ENCODE measurements around the gene GTF2H1.

GTF2H1 gene

GRCh38 chr11:18324381-18324780, 2.0 kb downstream of the GTF2H1 start:
- DNase-seq (ENCODE audit: low read depth), result no peak
- H3K4me3 ChIP-seq (ENCODE audit: control insufficient read depth, low read depth, low read length), result no peak overlapping the region
- TF ChIP-seq, protein P1, sequence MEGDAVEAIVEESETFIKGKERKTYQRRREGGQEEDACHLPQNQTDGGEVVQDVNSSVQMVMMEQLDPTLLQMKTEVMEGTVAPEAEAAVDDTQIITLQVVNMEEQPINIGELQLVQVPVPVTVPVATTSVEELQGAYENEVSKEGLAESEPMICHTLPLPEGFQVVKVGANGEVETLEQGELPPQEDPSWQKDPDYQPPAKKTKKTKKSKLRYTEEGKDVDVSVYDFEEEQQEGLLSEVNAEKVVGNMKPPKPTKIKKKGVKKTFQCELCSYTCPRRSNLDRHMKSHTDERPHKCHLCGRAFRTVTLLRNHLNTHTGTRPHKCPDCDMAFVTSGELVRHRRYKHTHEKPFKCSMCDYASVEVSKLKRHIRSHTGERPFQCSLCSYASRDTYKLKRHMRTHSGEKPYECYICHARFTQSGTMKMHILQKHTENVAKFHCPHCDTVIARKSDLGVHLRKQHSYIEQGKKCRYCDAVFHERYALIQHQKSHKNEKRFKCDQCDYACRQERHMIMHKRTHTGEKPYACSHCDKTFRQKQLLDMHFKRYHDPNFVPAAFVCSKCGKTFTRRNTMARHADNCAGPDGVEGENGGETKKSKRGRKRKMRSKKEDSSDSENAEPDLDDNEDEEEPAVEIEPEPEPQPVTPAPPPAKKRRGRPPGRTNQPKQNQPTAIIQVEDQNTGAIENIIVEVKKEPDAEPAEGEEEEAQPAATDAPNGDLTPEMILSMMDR (IDR thresholded peaks at IDR 0.05; ENCODE audit: control insufficient read depth, insufficient read depth, low read depth, low read length, missing control alignments), result no peak

- TF ChIP-seq, protein P1 (IDR thresholded peaks at IDR 0.05; ENCODE audit: control insufficient read depth, insufficient read depth, low read depth, low read length, missing control alignments), result no peak
- H3K4me3 ChIP-seq (ENCODE audit: control insufficient read depth, low read depth, low read length), result no peak overlapping the region
- no peak for DNase-seq (ENCODE audit: low read depth)
Measured at GRCh38 chr11:18329196-18329870, 7.0 kb downstream of the GTF2H1 start.

- TF ChIP-seq, protein P1 (IDR thresholded peaks at IDR 0.05; ENCODE audit: control insufficient read depth, insufficient read depth, low read depth, low read length, missing control alignments), result no peak
- H3K4me3 ChIP-seq (ENCODE audit: control insufficient read depth, low read depth, low read length), result no peak overlapping the region
- DNase-seq (ENCODE audit: low read depth), result no peak
Measured at GRCh38 chr11:18330921-18331320, 8.6 kb downstream of the GTF2H1 start.

GRCh38 chr11:18332302-18332701, 9.9 kb downstream of the GTF2H1 start:
- no peak overlapping the region for H3K4me3 ChIP-seq (ENCODE audit: control insufficient read depth, low read depth, low read length)
- DNase-seq (ENCODE audit: low read depth), result no peak
- TF ChIP-seq, protein P1 (IDR thresholded peaks at IDR 0.05; ENCODE audit: control insufficient read depth, insufficient read depth, low read depth, low read length, missing control alignments), result no peak

- no peak for DNase-seq (ENCODE audit: low read depth)
- TF ChIP-seq, protein P1 (IDR thresholded peaks at IDR 0.05; ENCODE audit: control insufficient read depth, insufficient read depth, low read depth, low read length, missing control alignments), result no peak
- no peak overlapping the region for H3K4me3 ChIP-seq (ENCODE audit: control insufficient read depth, low read depth, low read length)
Measured at GRCh38 chr11:18332891-18333290, 10.5 kb downstream of the GTF2H1 start.

DNA sequence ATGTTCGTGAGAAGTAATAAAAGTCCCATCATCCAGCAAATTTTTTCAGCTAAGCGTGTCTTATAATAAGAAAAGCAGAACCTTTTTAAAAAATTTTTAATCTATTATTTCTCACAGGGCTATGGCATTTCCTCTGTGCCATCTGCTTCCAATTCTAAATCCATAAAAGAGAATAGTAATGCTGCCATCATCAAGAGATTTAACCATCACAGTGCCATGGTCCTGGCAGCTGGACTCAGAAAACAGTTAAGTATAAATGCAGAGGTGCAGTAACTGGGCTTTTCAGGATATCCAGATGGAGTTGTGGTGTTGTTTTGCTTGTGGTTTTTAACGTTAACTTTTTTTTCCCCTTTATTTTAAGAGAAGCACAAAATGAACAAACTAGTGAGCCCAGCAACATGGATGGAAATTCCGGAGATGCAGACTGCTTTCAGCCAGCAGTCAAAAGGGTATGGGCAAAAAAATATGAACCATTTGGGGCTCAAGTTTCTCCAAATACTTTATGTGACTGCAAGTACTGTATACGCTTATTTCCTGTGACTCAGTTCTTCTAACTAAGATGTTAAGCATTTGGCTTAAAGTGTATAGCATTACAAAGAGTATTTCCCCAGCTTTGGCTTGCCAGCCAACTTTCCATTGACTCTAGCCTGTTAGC, 25.2 kb downstream of the GTF2H1 start:
- peak; percentile 61 for DNase-seq (ENCODE audit: low read depth)
- TF ChIP-seq, protein P1 (IDR thresholded peaks at IDR 0.05; ENCODE audit: control insufficient read depth, insufficient read depth, low read depth, low read length, missing control alignments), result no peak
- H3K4me3 ChIP-seq (ENCODE audit: control insufficient read depth, low read depth, low read length), result no peak overlapping the region
